HG03520 (cell line): ENCODE results near the gene DYNLT2B.
"Not testable (repeated sequence)": the region's sequence is repeated elsewhere in the genome, so short reads cannot be mapped to it uniquely, and the experiment has no call there.

ENCODE experiments used
- ATAC-seq: cut with Tn5 transposase; IDR thresholded peaks from one replicate; pipeline ENCODE4 v1.9.1; 2021; ENCODE audit warnings: mild to moderate bottlenecking, moderate library complexity; ENCODE audit not compliant: unreplicated experiment

DYNLT2B gene

DNA sequence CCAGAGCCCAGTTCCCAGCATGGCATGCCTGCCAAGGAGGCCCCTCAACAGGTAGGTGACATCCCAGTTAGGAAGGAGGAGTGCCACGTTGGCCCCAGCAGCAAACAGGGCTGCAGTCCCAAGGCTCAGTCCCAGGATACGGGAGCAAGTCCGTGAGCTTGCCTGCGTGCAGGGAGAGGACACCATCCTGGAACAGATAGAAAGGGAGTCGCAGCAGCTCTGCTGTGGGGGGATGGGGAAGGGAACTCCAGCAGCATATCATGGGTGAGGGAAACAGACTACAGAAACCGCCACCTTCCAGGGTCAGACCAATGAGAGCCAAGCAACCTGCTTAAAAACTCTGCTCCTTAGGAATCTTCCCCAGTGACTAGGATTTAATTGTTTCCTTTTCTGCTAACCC is 9.4 kb upstream of the DYNLT2B start:
- no peak for ATAC-seq

DNA sequence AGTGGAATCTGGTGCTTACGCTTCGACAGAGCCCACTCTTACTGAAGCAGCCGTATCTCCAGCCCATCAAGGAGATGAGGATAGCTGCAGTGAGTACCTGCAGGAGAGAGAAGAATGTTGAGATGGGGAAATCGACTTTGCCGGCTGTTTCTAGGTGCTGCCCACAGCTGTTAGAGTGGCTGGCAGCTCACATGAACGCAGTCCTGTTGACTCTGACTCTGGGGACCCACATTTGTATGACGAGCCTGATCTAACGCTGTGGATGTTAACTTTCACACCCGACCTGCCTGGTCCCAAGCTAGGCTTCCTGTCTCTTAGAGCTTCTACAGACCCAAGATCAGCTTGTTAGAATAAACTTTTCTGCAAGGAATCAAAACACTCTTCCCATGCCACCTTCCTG is 8.9 kb upstream of the DYNLT2B start:
- no peak for ATAC-seq

DNA sequence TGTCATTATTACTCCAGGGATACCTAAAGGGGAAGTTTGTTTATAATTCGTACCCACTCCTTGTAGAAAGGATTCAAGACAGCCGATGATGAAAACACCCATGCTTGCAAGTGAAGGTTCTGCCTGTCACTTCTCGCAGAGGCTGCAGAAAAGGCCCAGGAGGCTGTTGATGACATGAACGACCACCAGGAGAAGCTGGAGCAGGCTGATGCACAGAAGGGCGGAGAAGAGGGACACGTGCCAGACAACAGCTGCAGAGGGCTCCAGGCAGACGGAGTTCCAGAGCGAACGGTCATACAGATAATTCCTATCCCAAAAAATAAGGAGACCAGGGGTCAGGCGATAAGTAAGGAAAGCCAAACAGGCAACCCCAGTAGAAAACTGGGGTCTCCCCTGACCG is 5.7 kb upstream of the DYNLT2B start:
- no peak for ATAC-seq

DNA sequence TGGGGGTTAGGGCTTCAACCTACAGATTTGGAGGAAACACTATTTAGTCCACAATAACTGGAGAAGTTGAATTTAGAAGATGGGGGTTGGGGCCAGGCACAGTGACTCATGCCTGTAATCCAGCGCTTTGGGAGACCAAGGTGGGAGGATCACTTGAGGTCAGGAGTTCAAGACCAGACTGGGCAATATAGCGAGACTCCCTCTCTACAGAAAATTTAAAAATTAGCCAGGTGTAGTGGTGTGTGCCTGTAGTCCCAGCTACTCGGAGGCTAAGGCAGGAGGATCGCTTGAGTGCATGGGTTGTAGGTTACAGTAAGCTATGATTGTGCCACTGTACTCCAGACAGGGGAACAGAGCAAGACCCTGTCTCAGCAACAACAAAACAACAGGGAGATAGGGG is 5.0 kb upstream of the DYNLT2B start:
- no peak for ATAC-seq

DNA sequence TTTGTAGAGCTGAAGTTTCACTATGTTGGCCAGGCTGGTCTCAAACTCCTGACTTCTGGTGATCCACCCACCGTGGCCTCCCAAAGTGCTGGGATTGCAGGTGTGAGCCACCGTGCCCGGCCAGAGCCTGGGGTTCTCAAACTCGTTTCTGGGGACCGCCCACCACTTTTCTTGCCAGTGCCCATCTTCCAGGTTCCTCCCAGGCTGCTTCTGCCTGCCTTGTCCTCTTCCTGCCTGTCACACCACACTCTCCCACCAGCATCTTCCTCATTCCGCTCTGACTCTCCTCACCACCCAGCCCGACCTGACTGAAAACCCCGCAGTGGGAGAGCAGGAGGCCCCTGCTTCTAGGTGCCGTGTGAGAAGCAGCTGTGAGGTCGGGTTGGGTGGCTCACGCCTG is 3.1 kb upstream of the DYNLT2B start:
- ATAC-seq: no peak

DNA sequence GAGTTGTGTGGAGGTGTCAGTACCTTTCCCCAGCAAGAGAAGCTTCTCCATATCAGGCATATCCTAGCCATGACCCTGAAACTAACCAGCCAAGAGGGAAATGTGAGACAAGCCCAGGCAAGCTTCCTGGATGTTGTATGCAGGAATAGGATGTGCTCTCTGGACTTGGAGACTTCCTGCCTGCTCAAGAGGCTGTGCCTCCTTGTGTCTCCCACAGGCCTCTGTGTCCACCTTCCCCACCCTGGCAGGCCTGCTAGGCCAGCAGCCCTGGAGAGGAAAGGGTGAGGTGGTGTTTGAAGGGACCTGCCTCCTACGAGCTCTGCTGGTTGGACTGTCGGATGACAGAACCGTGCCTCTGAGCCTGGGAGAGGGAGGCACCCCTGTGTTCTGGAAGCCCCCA is 2.1 kb upstream of the DYNLT2B start:
- no peak for ATAC-seq

DNA sequence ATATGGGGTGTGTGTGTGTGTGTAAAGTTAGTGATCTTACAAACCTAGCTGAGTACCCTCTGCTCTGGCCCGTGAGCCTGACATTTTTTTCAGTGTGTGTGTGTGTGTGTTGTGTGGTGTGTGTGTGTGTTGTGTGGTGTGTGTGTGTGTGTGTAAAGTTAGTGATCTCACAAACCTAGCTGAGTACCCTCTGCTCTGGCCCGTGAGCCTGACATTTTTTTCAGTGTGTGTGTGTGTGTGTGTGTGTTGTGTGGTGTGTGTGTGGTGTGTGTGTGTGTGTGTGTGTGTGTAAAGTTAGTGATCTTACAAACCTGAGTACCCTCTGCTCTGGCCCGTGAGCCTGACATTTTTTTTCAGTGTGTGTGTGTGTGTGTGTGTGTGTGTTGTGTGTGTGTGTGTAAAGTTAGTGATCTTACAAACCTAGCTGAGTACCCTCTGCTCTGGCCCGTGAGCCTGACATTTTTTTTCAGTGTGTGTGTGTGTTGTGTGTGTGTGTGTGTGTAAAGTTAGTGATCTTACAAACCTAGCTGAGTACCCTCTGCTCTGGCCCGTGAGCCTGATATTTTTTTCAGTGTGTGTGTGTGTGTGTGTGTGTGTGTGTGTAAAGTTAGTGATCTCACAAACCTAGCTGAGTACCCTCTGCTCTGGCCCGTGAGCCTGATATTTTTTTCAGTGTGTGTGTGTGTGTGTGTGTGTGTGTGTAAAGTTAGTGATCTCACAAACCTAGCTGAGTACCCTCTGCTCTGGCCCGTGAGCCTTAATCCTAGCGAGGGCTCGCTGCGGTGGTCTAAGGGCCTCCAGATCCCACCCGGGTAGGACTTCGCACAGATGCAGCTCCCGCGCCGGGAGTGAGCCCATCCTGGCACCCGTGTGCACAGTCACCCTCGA is 997 bp downstream of the DYNLT2B start:
- not testable (repeated sequence) for ATAC-seq

DNA sequence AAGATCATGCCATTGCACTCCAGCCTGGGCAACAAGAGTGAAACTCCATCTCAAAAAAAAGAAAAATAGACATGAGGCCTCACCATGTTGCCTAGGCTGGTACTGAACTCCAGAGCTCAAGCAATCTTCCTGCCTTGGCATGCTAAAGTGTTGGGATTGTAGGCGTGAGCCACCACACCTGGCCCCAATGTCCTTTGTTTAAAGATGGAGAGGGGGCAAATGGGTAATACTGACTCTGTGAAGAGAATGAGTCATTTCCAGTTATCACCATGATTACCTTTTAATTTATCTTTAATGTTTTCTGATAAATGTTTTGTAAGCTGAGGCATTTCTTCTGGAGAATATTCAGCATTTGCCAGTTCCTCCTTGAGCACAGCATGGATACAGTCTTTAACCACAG is 2.2 kb downstream of the DYNLT2B start:
- ATAC-seq: no peak

DNA sequence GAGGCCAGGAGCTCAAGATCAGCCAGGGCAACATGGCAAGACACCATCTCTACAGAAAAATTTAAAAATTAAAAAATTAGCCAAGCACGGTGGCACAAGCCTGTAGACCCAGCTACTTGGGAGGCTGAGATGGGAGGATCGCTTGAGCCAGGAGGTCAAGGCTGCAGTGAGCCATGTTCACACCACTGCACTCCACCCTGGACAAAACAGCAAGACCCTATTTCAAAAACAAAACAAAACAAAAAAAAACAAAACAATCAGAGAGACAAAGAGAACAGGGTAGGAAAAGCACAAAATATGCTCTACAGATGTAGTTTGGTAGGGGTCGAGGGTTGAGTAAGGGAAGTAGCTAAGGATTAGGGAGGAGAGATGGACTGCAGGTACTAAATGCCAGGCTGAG is 3.4 kb downstream of the DYNLT2B start:
- no peak for ATAC-seq

DNA sequence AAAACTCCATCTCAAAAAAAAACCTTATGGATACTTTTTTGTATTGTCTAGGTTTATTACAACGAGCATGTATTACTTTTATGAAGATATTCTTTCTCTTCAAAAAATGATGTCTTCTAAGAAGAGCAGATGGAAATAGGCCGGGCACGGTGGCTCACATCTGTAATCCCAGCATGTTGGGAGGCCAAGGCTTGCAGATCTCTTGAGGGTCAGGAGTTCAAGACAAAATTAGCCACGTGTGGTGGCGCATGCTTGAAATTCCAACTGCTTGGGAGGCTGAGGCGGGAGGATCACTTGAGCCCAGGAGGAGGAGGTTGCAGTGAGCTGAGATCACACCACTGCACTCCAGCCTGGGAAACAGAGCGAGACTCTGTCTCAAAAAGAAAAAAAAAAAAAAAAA is 4.0 kb downstream of the DYNLT2B start:
- ATAC-seq: not testable (repeated sequence)

DNA sequence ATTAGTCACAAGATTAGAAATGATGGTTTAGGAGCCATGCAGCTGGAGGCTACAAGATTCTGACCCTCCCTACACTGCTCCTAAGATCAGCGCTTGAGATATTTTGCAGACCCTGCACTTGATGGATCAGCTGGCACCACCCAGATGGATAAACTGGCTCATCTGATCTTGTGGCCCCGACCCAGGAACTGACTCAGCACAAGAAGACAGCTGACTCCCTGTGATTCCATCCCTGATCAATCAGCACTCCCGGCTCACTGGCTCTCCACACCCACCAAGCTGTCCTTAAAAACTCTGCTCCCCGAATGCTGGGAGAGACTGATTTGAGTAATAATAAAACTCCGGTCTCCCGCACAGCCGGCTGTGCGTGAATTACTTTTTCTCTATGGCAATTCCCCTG is 15.1 kb downstream of the DYNLT2B start:
- ATAC-seq: not testable (repeated sequence)

DNA sequence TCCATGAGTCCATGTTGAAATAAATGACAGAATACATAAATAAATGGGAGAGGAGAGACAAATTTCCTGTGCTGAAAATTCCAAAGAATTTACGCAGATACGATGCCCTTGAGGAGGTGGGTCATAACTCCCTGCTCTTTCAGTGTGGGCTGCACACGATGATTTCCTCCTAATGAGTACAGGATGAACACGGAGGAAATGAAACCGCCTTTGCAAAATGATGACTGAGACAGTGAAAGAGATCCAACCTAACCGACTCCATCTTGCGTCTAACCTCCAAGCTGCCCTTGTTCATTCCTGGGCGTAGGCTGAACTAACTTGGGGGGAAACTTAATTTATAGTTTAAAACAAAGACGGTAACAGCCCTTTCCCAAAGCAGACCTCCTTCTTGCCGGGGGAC is 15.5 kb downstream of the DYNLT2B start:
- not testable (repeated sequence) for ATAC-seq

DNA sequence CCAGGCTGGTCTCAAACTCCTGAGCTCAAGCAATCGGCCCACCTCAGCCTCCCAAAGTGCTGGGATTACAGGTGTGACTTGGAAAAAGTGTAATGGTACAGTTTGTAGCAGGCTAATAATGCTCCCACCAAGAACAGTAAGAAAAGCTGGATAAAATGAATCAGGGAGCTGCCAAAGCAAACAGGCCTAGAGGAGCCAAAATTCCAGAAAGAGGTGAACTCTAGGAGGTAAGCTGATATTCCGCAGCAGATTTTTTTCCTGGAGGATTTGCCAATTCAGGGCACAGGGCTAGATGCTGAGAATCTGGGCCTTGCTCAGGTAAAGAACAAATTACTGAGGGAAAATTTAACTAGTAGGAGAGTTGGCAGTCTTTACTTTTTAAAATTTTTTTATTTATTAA is 19.5 kb downstream of the DYNLT2B start:
- no peak for ATAC-seq

DNA sequence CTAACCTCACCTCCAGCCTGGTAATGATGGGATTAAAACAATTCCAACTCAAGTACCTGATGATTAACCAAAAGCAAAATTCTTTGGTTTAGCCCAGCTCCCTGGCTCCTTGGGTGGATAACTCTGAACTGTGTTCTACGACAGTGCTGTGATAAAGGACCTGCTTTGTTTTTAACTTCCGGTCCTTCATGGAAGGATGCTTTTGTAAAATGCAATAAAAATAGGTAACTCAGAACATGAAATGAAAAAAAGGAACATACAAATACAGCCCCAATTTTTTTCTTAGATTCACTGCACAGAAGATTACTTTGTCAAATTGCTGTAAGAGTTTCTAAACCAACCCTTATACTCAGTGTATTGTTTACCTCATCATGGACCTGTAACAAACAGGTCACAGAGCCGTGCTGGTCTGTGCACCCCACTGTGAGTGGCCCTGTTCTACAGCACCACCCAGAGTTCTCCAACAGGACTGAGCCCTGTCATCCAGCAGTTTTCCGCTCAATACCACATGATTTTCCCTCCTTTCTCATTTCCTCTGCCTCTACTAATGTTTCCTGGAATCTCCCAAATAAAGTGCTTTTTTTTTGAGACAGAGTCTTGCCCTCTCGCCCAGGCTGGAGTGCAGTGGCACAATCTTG is 25.6 kb downstream of the DYNLT2B start:
- ATAC-seq: peak; percentile 38

DNA sequence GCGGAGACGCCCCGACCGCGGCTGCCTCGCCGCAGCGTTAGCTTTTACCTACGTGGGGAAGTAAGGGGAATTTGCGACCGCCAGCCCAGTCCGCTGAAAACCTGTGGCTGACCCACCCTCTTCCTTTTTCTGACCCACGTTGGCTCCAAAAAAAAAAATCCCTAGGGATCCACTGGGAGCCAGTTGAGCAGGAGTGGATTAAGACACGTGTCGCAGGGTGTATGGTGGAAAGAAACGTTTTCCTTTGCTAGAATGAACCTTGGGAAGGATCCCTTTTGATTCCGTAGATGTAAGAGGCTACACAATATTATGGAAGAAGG is 29.9 kb downstream of the DYNLT2B start:
- ATAC-seq: no peak

DNA sequence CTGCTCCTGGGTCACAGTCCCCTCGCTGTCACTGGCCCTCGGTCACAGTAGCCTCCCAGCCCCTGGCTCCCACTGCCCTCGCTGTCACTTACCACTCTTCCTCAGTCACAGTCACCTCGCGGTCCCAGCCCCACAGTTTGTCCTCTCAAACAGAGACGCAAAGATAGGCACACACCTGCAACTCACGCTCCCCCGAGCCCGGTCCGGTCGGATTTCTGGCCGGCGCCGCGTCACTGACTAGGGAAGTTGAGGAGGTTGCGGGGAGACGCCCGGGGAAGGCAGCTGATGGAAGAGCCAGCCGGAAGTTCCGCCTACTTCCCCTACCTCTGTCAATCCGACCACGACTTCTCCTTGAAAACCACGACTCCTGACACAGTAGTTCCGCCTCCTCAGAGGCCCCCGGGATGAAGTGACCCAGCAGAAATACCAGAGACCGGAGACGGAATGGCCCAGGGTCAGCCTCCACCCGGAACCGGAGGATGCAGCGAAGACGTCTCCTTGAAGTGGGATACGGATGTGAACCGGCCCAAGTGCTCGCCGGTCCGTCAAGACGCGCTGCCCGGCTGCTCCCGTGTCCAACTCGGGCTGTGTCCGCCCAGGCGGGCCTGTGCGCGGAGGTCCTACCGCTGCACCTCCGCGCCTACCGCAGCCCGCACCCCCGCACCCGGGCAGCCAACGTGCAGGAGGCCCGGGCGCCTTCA is 30.4 kb downstream of the DYNLT2B start, which contains the start of gene PCYT1A:
Gene PCYT1A, minus strand, starts transcription at position 287 of the 701 bp plus-strand sequence. CDS start 17,195 bp downstream, outside the sequence.
- ATAC-seq: peak; percentile 61

DNA sequence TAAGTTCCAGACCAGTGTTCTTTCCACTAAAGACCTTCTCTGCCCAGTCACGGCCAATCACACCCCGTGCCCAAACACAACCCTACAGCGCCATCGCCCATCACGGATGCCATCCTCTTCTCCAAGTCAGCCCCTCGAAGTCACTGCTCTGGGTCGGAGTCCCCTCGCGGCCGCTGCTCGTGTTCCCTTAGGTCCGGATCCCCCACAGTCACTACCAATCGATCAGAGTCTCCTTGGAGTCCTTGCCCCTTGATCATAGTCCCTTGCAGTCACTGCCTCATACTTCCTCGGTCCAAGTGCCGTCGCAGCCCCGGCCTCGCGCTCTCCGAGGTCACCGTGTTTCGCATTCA is 31.0 kb downstream of the DYNLT2B start:
- no peak for ATAC-seq

DNA sequence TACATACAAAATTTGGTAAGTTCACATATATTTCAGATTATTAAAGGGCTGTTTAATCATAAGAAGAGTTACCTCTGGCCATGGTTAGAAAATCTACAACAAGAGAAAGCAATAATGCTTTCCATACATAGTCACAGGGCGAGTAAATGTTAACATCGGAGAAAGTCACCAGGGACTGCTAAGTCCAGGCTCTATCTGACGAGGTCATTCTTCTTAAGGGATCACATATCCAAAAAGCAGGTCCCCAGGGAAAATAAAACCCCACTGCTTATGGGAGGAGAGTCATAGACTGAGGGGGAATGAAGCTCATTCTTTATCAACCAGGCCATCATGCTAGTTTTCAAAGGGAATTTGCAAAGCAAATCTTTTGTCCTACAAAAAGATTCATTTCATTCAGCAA is 33.6 kb downstream of the DYNLT2B start:
- ATAC-seq: no peak

DNA sequence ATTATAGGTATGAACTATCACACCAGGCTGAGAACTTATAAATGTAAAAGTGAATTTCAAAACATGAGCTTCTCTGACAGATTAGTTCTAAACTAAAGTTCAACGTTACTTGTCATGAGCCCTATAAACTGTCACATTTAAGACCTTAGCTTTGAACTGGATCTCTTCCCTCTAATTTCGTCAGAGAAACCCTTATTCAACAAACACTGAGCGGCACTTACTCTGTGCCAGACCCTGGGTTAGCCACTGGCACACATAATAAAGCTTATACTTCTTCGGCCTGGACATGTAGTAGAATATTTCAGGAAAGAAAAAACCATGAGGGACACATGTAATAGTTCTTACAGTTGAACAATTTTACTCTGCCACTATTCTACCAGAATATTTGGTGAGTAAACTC is 36.1 kb downstream of the DYNLT2B start:
- ATAC-seq: no peak

DNA sequence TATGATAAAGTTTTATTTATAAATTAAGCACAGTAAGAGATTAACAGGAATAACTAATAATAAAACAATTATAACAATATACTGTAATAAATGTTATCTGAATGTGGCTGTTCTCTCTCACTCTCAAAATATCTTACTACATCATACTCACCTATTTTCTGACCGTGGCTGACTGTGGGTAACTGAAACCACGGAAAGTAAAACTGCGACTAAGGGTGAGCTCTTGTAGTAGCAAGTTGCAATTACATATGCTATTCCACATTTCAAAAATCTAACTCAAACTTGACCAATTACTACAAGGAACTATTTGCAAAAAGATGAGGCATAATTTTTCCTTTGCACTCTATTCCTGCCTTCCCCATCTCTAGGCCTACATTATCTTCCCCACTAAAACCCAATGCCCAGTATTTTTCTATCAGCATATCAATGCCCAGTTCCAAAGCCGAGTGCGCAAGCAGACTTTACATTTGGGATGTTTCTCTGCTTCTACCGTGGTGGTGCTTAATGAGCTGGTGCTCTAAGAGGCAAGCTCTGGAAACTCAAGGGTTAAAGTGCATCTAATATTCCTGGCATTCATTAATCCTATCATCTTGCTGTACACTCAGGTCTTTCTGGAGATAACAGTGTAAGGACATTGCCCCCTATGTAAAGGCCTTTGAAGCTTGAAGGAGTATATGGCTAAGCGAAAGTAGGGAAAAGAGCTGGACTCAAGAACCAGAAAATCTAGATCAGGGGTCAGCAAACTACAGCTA is 37.2 kb downstream of the DYNLT2B start:
- no peak for ATAC-seq

DNA sequence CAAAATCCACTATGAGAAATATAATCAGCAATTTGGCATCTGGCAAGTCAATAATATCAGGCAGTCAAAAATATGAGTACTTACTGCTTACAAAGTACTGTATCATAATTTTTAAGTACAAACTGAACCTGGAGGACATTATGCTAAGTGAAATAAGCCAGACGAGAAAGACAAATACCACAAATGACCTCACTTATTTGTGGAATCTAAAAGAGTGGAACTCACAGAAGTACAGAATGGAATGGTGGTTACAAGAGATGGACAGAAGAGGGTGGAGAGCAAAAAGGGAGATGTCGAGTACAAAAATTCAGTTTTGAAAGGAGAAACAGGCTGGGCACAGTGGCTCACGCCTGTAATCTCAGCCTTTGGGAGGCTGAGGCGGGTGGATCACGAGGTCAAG is 42.9 kb downstream of the DYNLT2B start:
- ATAC-seq: no peak
